Hepatocyte (in vitro differentiated cells): Measurements from ENCODE around the gene GAS2.

Source experiments
- EZH2 ChIP-seq: fragments of 200-600 bp; sonication (generic); IDR thresholded peaks from 2 replicates; pipeline ENCODE4 v1.6.1; 2016; ENCODE audit warnings: antibody characterized with exemption, mild to moderate bottlenecking, borderline replicate concordance
- TF ChIP-seq, protein P1 (sequence below): fragments of 200-600 bp; sonication (generic); IDR thresholded peaks from 2 replicates; pipeline ENCODE4 v1.5.1; 2016; ENCODE audit warnings: antibody characterized with exemption, mild to moderate bottlenecking; ENCODE audit not compliant: poor library complexity

DNA sequence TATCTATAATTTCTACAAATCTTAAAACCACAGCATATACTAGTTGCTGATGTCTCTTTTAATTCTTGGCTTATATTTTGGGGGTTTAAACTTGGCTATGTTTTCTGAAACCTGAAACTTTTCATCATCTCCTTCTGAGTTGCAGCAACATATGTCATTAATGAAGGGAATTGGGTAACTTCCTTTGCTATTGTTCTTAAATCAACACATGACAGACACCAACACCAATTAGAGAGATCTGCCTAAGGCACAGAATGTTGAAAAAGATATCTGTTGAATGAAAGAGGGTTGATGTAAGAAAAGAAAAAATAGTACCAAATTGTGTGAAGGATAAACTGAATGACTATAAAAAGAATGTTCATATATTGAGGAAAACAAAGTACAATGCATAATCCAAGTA, 10.3 kb upstream of the GAS2 start:
- TF ChIP-seq, protein P1, sequence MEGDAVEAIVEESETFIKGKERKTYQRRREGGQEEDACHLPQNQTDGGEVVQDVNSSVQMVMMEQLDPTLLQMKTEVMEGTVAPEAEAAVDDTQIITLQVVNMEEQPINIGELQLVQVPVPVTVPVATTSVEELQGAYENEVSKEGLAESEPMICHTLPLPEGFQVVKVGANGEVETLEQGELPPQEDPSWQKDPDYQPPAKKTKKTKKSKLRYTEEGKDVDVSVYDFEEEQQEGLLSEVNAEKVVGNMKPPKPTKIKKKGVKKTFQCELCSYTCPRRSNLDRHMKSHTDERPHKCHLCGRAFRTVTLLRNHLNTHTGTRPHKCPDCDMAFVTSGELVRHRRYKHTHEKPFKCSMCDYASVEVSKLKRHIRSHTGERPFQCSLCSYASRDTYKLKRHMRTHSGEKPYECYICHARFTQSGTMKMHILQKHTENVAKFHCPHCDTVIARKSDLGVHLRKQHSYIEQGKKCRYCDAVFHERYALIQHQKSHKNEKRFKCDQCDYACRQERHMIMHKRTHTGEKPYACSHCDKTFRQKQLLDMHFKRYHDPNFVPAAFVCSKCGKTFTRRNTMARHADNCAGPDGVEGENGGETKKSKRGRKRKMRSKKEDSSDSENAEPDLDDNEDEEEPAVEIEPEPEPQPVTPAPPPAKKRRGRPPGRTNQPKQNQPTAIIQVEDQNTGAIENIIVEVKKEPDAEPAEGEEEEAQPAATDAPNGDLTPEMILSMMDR, result no peak
- TF ChIP-seq EZH2, result no peak
